ENCODE results near the gene GSTM4. TPM values are rescaled to one million over a fixed set of nuclear protein-coding genes. Genes with fewer than 3 reads are reported as not detected.
"Not testable (repeated sequence)": the region's sequence is repeated elsewhere in the genome, so short reads cannot be mapped to it uniquely, and the experiment has no call there.

GSTM4 gene
- total RNA-seq, 2 donors from 2014 or later: 24.6 to 52.6 TPM

DNA sequence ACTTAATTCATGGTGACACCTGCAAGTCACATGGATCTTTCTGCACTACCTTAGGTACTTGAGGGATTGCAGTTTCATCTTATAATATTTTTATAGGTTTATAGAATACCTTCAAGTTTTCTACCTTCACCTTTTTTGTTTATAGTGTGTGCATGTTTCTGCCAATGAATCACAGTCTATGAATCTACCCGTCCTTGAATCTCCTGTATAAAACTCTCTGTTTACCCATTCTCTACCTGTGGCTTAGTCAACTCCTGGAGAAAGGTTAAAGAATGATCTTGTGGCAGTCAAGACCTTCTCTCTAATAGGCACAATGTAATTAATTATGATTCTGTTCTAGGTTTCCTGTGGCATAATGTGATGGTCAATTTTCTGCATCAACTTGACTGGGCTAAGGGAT, 8.8 kb downstream of the GSTM4 start:
- H3K27me3 ChIP-seq: no peaks in the 10 kb centered on the region
- no peak for TF ChIP-seq CTCF (IDR thresholded peaks at IDR 0.05)
- H3K4me3 ChIP-seq: no peak overlapping the region
- no peak overlapping the region for H3K27ac ChIP-seq
- H3K9me3 ChIP-seq: no peaks in the 10 kb centered on the region
- H3K4me1 ChIP-seq: no peaks in the 10 kb centered on the region
- no peak for DNase-seq (ENCODE audit: low spot score)
- H3K36me3 ChIP-seq: peaks cover 15% of the 10 kb centered on the region

- no peaks in the 10 kb centered on the region for H3K4me1 ChIP-seq
- H3K9me3 ChIP-seq: no peaks in the 10 kb centered on the region
- peak within 1 kb of the TSS; percentile 49 to 67 for H3K4me3 ChIP-seq
- peak within 1 kb of the TSS; percentile 53 to 67 for H3K27ac ChIP-seq
- H3K36me3 ChIP-seq: no peaks in the 10 kb centered on the region
- no peaks in the 10 kb centered on the region for H3K27me3 ChIP-seq
- peak; percentile 94 for DNase-seq (ENCODE audit: low spot score)
- no peak for TF ChIP-seq CTCF (IDR thresholded peaks at IDR 0.05)
Measured at GRCh38 chr1:109667452-109668122, 11.7 kb downstream of the GSTM4 start, which contains the start of gene GSTM2. TSS of gene GSTM2 (plus strand) at chr1:109668057. CDS start at chr1:109668116, 59 bp downstream.

GRCh38 chr1:109668123-109668775, 12.3 kb downstream of the GSTM4 start:
- Histone ChIP-seq H3K4me3 (peak overlapping the region; percentile 49 to 67), H3K27ac (peak overlapping the region; percentile 53 to 67), H3K9me3 (no peaks in the 10 kb centered on the region), H3K36me3 (no peaks in the 10 kb centered on the region), H3K4me1 (no peaks in the 10 kb centered on the region), H3K27me3 (no peaks in the 10 kb centered on the region)
- no peak for DNase-seq (ENCODE audit: low spot score)
- no peak for TF ChIP-seq CTCF (IDR thresholded peaks at IDR 0.05)

DNA sequence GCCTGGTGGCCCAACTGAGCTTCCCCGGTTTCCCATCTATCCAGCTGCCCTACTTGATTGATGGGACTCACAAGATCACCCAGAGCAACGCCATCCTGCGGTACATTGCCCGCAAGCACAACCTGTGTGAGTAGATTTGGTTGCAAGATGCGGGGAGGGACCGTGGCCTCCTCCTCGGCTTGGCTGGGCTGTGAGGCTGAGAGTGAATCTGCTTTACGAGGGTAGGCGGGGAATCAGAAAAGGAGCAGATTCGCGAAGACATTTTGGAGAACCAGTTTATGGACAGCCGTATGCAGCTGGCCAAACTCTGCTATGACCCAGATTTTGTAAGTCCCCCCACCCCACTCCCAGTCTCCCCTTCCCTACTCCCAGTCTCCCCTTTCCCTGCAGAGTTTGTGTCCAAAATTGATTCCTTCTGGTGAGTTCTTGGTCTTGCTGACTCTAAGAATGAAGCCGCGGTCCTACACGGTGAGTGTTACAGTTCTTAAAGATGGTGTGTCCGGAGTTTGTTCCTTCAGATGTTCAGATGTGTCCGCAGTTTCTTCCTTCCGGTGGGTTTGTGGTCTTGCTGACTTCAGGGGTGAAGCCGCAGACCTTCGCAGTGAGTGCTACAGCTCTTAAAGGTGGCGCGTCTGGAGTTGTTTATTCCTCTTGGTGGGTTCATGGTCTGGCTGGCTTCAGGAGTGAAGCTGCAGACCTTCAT, 13.5 kb downstream of the GSTM4 start:
- Histone ChIP-seq H3K4me1 (no peaks in the 10 kb centered on the region), H3K27me3 (no peaks in the 10 kb centered on the region), H3K27ac (no peak overlapping the region), H3K9me3 (no peaks in the 10 kb centered on the region), H3K36me3 (no peaks in the 10 kb centered on the region), H3K4me3 (no peak overlapping the region)
- no peak for TF ChIP-seq CTCF (IDR thresholded peaks at IDR 0.05)
- DNase-seq (ENCODE audit: low spot score): no peak

DNA sequence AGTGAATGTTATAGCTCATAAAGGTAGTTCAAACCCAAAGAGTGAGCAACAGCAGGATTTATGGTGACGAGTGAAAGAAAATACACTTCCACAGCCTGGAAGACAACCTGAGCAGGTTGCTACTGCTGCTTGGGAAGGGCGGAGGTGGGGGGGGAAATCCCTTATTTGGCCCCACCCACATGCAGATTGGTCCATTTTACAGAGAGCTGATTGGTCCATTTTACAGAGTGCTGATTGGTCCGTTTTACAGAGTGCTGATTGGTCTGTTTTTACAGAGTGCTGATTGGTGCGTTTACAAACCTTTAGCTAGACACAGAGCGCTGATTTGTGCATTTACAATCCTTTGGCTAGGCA, 14.0 kb downstream of the GSTM4 start:
- H3K4me3 ChIP-seq; H3K9me3 ChIP-seq; DNase-seq (ENCODE audit: low spot score): not testable (repeated sequence)

GRCh38 chr1:109671067-109671466, 15.2 kb downstream of the GSTM4 start:
- Histone ChIP-seq H3K27me3 (no peaks in the 10 kb centered on the region), H3K4me1 (no peaks in the 10 kb centered on the region), H3K4me3 (no peak overlapping the region), H3K36me3 (no peaks in the 10 kb centered on the region), H3K27ac (no peak overlapping the region), H3K9me3 (no peaks in the 10 kb centered on the region)
- no peak for TF ChIP-seq CTCF (IDR thresholded peaks at IDR 0.05)
- DNase-seq (ENCODE audit: low spot score): no peak

More for the DNA sequence above, 14.0 kb downstream of the GSTM4 start:
- H3K27ac ChIP-seq, H3K36me3 ChIP-seq, H3K4me1 ChIP-seq, H3K27me3 ChIP-seq: not testable (repeated sequence)

- H3K4me3 ChIP-seq; H3K4me1 ChIP-seq; H3K36me3 ChIP-seq; H3K9me3 ChIP-seq; DNase-seq (ENCODE audit: low spot score); H3K27me3 ChIP-seq; H3K27ac ChIP-seq: not testable (repeated sequence)
Measured at GRCh38 chr1:109673861-109674260, 18.0 kb downstream of the GSTM4 start.

DNA sequence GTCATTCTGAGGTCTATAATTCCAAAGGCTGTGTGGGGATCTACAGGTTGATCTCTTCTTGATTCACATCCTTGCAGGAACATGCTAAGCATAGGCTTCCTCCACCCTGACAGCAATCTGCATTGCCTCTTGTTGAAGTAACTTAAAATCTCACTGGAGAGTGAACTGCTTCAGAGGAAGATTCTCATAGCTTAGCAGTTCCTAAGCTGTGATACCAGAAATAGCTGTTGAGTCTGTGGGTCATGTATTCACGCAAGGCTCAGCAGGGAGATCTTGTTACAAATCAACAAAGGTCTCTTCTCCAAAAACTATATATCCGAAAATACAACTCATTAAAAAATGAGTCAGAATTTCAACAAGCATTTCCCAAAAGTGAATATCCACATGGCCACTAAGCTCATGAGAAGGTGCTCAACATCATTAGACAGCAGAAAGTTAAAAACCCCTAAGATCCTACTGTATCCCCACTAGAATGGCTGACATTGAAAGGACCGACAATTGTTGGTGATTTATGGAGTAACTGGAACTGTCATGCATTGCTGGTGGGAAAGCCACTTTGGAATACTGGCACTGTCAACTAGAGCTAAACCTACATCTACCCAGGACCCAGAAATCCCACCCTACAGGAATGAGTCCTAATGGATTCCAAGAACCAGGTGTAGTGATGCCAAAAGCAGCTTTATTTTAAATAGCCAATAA, 20.9 kb downstream of the GSTM4 start:
- H3K4me3 ChIP-seq; H3K27ac ChIP-seq; H3K36me3 ChIP-seq; H3K27me3 ChIP-seq; H3K9me3 ChIP-seq; DNase-seq (ENCODE audit: low spot score); H3K4me1 ChIP-seq: not testable (repeated sequence)

All from right atrium auricular region (tissue), 2 donors.